ENCODE measurements around the gene OSBP2.

- TF ChIP-seq REST (IDR thresholded peaks at IDR 0.05; ENCODE audit: unreplicated experiment) (no peak), CTCF (conservative IDR thresholded peaks at IDR 0.05; ENCODE audit: low read depth in 2 of 2) (no peak), EZH2 (IDR thresholded peaks at IDR 0.05; ENCODE audit: low read depth, unreplicated experiment) (no peak), ZNF114 (CRISPR knock-in tag; IDR thresholded peaks at IDR 0.05) (no peak), POLR2AphosphoS5 (IDR thresholded peaks at IDR 0.05; ENCODE audit: low read depth) (no peak), NANOG (IDR thresholded peaks at IDR 0.05; ENCODE audit: borderline replicate concordance) (no peak), EZH2phosphoT487 (IDR thresholded peaks at IDR 0.05; ENCODE audit: unreplicated experiment) (no peak), CREB1 (CRISPR knock-in tag; IDR thresholded peaks at IDR 0.05; ENCODE audit: low read depth) (no peak), JUNB (IDR thresholded peaks at IDR 0.05; ENCODE audit: unreplicated experiment) (no peak), ZNF331 (CRISPR knock-in tag; IDR thresholded peaks at IDR 0.05; ENCODE audit: low read depth) (no peak)
- TF ChIP-seq, protein P1, sequence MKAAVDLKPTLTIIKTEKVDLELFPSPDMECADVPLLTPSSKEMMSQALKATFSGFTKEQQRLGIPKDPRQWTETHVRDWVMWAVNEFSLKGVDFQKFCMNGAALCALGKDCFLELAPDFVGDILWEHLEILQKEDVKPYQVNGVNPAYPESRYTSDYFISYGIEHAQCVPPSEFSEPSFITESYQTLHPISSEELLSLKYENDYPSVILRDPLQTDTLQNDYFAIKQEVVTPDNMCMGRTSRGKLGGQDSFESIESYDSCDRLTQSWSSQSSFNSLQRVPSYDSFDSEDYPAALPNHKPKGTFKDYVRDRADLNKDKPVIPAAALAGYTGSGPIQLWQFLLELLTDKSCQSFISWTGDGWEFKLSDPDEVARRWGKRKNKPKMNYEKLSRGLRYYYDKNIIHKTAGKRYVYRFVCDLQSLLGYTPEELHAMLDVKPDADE (IDR thresholded peaks at IDR 0.05): no peak
These were observed 88.3 kb downstream of the OSBP2 start for GRCh38 chr22:30783021-30783420.
